WTC11 (cell line): ENCODE results near the gene SLC8B1.

Source experiments
- CTCF ChIP-seq: fragments of 200-600 bp; IDR thresholded peaks from 2 replicates; pipeline ENCODE4 v1.8.0; 2022; ENCODE audit warnings: antibody characterized with exemption
- ESRRA ChIP-seq: sonication (generic); formaldehyde crosslinking; IDR thresholded peaks from 2 replicates; pipeline ENCODE4 v1.8.1; 2022; ENCODE audit warnings: mild to moderate bottlenecking, missing genetic modification reagents, borderline replicate concordance
- JUN ChIP-seq: sonication (generic); formaldehyde crosslinking; IDR thresholded peaks from 2 replicates; pipeline ENCODE4 v1.8.0; 2023; ENCODE audit warnings: mild to moderate bottlenecking, missing genetic modification reagents
- USF1 ChIP-seq: sonication (generic); formaldehyde crosslinking; IDR thresholded peaks from 2 replicates; pipeline ENCODE4 v1.8.0; 2022; ENCODE audit warnings: mild to moderate bottlenecking, missing genetic modification reagents

- TF ChIP-seq CTCF (no peak), JUN (CRISPR knock-in tag) (no peak), ESRRA (no peak), USF1 (CRISPR knock-in tag) (no peak)
These were observed 67.3 kb downstream of the SLC8B1 start for GRCh38 chr12:113267621-113268020.
